Hepatocyte (in vitro differentiated cells): ENCODE measurements around the gene FBXL3.

Experiments used
- CTCF ChIP-seq: fragments of 200-600 bp; sonication (generic); IDR thresholded peaks from 2 replicates; pipeline ENCODE4 v1.5.1; 2016; ENCODE audit warnings: antibody characterized with exemption, mild to moderate bottlenecking; ENCODE audit not compliant: poor library complexity
- EZH2 ChIP-seq: fragments of 200-600 bp; sonication (generic); IDR thresholded peaks from 2 replicates; pipeline ENCODE4 v1.6.1; 2016; ENCODE audit warnings: antibody characterized with exemption, mild to moderate bottlenecking, borderline replicate concordance
- EZH2phosphoT487 ChIP-seq: fragments of 200-600 bp; sonication (generic); IDR thresholded peaks from one replicate; pipeline ENCODE4 v1.6.1; 2018; ENCODE audit warnings: antibody characterized with exemption, mild to moderate bottlenecking, low read depth, moderate library complexity; ENCODE audit not compliant: unreplicated experiment, severe bottlenecking

- TF ChIP-seq EZH2: no peak
- TF ChIP-seq CTCF: no peak
- no peak for TF ChIP-seq EZH2phosphoT487
Measured at GRCh38 chr13:77022341-77022740, 4.6 kb downstream of the FBXL3 start.
